Colon (tissue), 2 donors: ENCODE results near the gene PTPRM.

Experiments used
- FAIRE-seq: peaks from 2 replicates; lab custom pipeline; 2012; peaks lifted over from hg19 to GRCh38; lab: Jason Lieb, UNC
- donor health status: control.
- donor health status: control.

The PTPRM gene

GRCh38 chr18:7671105-7671504, 104.0 kb downstream of the PTPRM start:
- no peak for FAIRE-seq

- no peak for FAIRE-seq
Measured at GRCh38 chr18:7676253-7676873, 109.2 kb downstream of the PTPRM start.

GRCh38 chr18:7677001-7677400, 109.9 kb downstream of the PTPRM start:
- FAIRE-seq = no peak

GRCh38 chr18:7677424-7677823, 110.3 kb downstream of the PTPRM start:
- no peak for FAIRE-seq

GRCh38 chr18:7678389-7678788, 111.3 kb downstream of the PTPRM start:
- no peak for FAIRE-seq

- FAIRE-seq = no peak
Measured at GRCh38 chr18:7678801-7679200, 111.7 kb downstream of the PTPRM start.

GRCh38 chr18:7681298-7681697, 114.2 kb downstream of the PTPRM start:
- FAIRE-seq = no peak

GRCh38 chr18:7682321-7682720, 115.2 kb downstream of the PTPRM start:
- FAIRE-seq = no peak

GRCh38 chr18:7683753-7684152, 116.6 kb downstream of the PTPRM start:
- FAIRE-seq = no peak

- FAIRE-seq = no peak
Measured at GRCh38 chr18:7684357-7684756, 117.2 kb downstream of the PTPRM start.

- FAIRE-seq = no peak
Measured at GRCh38 chr18:7684966-7685365, 117.8 kb downstream of the PTPRM start.

- FAIRE-seq = no peak
Measured at GRCh38 chr18:7686278-7686677, 119.2 kb downstream of the PTPRM start.

GRCh38 chr18:7688580-7688979, 121.5 kb downstream of the PTPRM start:
- FAIRE-seq = no peak

GRCh38 chr18:7691206-7691605, 124.1 kb downstream of the PTPRM start:
- no peak for FAIRE-seq

- FAIRE-seq = no peak
Measured at GRCh38 chr18:7696780-7697179, 129.7 kb downstream of the PTPRM start.

- FAIRE-seq = no peak
Measured at GRCh38 chr18:7697306-7697705, 130.2 kb downstream of the PTPRM start.

- no peak for FAIRE-seq
Measured at GRCh38 chr18:7711495-7711894, 144.4 kb downstream of the PTPRM start.

- no peak for FAIRE-seq
Measured at GRCh38 chr18:7720395-7720794, 153.3 kb downstream of the PTPRM start.

- FAIRE-seq = no peak
Measured at GRCh38 chr18:7721532-7721931, 154.4 kb downstream of the PTPRM start.

- no peak for FAIRE-seq
Measured at GRCh38 chr18:7722955-7723354, 155.8 kb downstream of the PTPRM start.

GRCh38 chr18:7723558-7723957, 156.4 kb downstream of the PTPRM start:
- no peak for FAIRE-seq

- FAIRE-seq = no peak
Measured at GRCh38 chr18:7725473-7725872, 158.4 kb downstream of the PTPRM start.

GRCh38 chr18:7725897-7726296, 158.8 kb downstream of the PTPRM start:
- FAIRE-seq = no peak

GRCh38 chr18:7726522-7726921, 159.4 kb downstream of the PTPRM start:
- FAIRE-seq = no peak
